ENCODE data around the gene CRYL1.

GRCh38 chr13:20526664-20527063, 1.0 kb upstream of the CRYL1 start:
- TF ChIP-seq ZNF232 (CRISPR knock-in tag; IDR thresholded peaks at IDR 0.05; ENCODE audit: borderline replicate concordance) (no peak), ATF7 (IDR thresholded peaks at IDR 0.05) (no peak), ATF7 (CRISPR knock-in tag; IDR thresholded peaks at IDR 0.05) (no peak), XRCC5 (optimal IDR thresholded peaks at IDR 0.05; ENCODE audit: low read length) (no peak), SETDB1 (CRISPR knock-in tag; IDR thresholded peaks at IDR 0.05; ENCODE audit: borderline replicate concordance) (no peak), ZZZ3 (CRISPR knock-in tag; IDR thresholded peaks at IDR 0.05; ENCODE audit: borderline replicate concordance) (no peak)
- TF ChIP-seq, protein P1, sequence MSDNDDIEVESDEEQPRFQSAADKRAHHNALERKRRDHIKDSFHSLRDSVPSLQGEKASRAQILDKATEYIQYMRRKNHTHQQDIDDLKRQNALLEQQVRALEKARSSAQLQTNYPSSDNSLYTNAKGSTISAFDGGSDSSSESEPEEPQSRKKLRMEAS (IDR thresholded peaks at IDR 0.05) = no peak
- TF ChIP-seq, protein P2, sequence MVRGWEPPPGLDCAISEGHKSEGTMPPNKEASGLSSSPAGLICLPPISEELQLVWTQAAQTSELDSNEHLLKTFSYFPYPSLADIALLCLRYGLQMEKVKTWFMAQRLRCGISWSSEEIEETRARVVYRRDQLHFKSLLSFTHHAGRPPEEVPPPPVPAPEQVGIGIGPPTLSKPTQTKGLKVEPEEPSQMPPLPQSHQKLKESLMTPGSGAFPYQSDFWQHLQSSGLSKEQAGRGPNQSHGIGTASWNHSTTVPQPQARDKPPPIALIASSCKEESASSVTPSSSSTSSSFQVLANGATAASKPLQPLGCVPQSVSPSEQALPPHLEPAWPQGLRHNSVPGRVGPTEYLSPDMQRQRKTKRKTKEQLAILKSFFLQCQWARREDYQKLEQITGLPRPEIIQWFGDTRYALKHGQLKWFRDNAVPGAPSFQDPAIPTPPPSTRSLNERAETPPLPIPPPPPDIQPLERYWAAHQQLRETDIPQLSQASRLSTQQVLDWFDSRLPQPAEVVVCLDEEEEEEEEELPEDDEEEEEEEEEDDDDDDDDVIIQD (CRISPR knock-in tag; IDR thresholded peaks at IDR 0.05; ENCODE audit: low read depth) = no peak

Data from HepG2 (cell line).